NCI-H2196 treated with DMSO at 0.1 percent for 48 hours (cell line): ENCODE results near the gene SMAD2.
A peak's percentile ranks its signal among the peaks of the same experiment; 100 is the strongest.
"Not testable (repeated sequence)": the region's sequence is repeated elsewhere in the genome, so short reads cannot be mapped to it uniquely, and the experiment has no call there.

Source experiments
- DNase-seq: peaks from one replicate; lab custom pipeline; 2025; ENCODE audit not compliant: unreplicated experiment; lab: John Stamatoyannopoulos, UW

SMAD2 gene

DNA sequence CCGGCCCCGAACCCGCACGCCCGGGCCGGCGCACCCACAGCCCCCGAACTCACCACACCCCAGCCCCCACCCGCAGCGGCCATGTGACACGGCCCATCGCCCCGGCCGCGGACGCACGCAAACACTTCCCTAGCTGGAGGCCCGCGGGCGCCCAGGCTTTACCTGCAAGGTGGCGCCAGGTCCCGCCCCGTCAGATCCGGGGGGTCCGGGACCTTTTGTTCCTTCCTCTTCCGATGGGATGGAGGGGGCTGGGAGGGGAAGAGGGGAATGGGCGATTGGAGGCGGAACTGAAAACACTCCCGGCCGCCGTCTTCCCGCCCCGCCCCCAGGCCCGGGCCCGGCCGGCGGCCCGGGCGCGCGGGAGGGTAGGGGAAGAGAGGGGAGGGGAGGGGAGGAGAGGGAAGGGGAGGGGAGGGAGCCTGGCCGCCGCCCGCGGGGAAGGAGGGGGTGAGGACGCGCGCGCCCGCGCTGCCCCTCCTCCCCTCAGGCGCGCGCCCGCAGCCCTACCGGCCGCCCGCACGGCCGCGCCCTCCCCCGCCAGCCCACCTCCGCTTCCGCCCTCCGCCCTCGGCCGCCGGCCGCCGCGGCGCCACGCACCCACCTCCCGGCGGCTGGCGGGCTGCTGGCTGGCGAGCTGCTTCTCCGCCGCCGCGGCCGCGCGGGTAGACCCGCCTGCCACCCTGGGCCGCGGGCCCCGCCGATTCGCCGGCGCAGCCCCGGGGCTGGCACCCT is at the start of gene SMAD2:
TSS of gene SMAD2 (minus strand) at position 461 of the 732 bp plus-strand sequence. CDS start 33,903 bp downstream, outside the sequence.
- DNase-seq = peak; percentile 80

- DNase-seq = no peak
Observed at GRCh38 chr18:47979611-47980200, 49.2 kb upstream of the SMAD2 start.

DNA sequence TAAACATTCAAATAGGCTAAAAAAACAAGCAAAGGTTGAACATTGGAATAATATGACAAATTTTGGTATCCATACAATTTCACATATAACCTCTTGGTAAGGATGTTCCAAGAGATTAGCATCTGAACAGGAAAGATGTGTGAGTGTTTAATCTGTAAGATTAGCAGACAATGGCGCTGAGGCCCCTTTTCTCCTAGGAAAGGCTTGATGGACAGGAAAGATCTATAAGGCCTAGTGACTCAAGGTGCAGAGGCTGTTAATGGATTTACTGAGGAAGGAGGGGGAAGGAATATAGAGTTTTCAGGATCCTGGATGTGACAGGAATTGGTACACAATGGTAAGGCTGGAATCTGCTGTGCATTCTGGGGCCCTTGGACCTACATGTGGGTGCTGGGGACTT is 48.1 kb upstream of the SMAD2 start:
- no peak for DNase-seq

DNA sequence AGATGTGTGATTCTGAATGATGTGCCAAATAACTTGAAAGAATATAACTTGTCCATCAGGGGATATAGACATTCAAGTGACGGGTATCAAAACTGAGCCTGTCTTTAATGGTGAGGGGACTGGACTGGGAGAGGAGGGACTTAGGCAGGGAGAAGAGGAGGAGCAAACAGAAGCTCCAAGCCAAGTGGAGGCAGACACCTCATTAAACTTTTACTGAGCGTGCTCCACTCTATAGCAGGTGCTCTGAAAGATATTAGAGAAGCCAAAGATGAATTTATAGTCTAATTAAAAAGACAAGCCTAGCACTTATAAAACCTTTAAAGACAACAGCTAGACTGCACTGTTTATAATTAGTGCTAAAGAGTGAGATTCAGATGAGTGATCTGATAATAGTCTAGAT is 47.7 kb upstream of the SMAD2 start:
- no peak for DNase-seq

GRCh38 chr18:47975701-47976100 is 45.2 kb upstream of the SMAD2 start:
- no peak for DNase-seq

- no peak for DNase-seq
Observed at GRCh38 chr18:47975105-47975504, 44.6 kb upstream of the SMAD2 start.

- no peak for DNase-seq
Observed at GRCh38 chr18:47970664-47971531, 40.4 kb upstream of the SMAD2 start.

DNA sequence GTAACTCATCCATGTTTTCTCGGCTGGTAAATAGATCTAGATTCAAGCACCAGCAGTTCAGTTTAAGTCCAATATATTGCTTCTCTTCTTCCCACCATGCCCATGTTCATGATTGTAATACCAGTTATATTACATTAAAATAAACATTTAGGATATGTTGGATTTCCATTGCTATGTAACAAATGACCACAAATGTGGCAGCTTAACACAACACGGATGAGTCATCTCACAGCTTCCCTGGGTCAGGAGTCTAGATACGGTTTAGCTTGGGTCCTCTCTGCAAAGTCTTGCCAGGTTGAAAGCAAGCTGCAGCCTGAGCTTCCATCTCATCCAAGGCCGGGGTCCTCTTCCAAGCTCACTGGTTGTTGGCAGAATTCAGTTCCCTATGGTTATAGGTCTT is 39.4 kb upstream of the SMAD2 start:
- no peak for DNase-seq

GRCh38 chr18:47968721-47969120 is 38.3 kb upstream of the SMAD2 start:
- DNase-seq = no peak

- DNase-seq = no peak
Observed at GRCh38 chr18:47968006-47968676, 37.7 kb upstream of the SMAD2 start.

DNA sequence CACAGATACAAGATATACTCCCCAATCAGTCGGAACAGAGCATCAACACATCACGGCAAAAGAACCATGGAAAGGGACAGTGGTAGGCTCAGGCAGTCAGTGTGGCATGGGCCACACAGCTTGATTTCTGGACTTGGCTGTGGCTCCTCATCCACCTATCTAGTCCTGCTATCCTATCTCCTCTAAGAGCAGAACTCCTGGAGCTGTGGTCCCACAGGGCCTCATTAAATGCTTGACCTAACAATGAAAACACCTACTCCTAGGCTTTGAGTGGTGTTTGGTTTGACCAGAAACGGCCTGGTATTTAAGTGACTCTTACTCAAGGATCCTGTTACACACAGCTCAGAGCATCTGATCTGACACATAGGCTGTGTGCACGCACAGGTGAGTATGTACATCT is 33.6 kb upstream of the SMAD2 start:
- DNase-seq = peak; percentile 48

DNA sequence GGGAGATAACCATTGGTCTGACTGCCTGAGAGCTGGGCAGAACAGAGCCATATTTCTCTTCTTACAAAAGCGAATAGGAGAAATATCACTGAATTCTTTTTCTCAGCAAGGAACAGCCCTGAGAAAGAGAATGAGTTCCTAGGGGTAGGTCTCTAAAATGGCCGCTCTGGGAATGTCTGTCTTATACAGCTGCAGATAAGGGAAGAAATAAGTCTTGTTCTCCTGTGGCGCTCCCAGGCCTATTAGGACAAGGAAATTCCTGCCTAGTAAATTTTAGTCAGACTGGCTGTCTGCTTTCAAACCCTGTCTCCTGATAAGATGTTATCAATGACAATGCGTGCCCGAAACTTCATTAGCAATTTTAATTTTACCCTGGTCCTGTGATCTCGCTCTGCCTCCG is 30.5 kb upstream of the SMAD2 start:
- not testable (repeated sequence) for DNase-seq

- DNase-seq = no peak
Observed at GRCh38 chr18:47953471-47953931, 23.0 kb upstream of the SMAD2 start.

GRCh38 chr18:47950511-47950910 is 20.1 kb upstream of the SMAD2 start:
- no peak for DNase-seq

GRCh38 chr18:47949202-47949601 is 18.7 kb upstream of the SMAD2 start:
- DNase-seq = no peak

DNA sequence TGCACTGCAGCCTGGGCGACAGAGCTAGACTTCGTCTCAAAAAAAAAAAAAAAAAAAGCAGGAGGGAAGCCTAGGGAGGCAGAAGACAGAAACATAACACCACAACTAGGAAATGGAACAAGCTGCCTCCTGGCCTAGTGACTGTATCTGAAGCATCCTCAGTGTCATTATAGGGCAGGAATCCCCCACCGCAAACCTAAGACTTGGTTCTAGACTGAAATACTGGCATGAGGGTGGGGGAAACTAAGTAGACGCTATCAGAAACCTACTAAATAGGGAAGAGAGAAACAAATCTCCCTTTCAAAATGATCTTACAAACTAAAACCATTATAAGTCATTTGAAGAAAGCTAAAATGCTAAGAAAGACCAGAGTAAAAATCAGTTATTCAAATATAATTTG is 16.4 kb upstream of the SMAD2 start:
- DNase-seq = no peak

DNA sequence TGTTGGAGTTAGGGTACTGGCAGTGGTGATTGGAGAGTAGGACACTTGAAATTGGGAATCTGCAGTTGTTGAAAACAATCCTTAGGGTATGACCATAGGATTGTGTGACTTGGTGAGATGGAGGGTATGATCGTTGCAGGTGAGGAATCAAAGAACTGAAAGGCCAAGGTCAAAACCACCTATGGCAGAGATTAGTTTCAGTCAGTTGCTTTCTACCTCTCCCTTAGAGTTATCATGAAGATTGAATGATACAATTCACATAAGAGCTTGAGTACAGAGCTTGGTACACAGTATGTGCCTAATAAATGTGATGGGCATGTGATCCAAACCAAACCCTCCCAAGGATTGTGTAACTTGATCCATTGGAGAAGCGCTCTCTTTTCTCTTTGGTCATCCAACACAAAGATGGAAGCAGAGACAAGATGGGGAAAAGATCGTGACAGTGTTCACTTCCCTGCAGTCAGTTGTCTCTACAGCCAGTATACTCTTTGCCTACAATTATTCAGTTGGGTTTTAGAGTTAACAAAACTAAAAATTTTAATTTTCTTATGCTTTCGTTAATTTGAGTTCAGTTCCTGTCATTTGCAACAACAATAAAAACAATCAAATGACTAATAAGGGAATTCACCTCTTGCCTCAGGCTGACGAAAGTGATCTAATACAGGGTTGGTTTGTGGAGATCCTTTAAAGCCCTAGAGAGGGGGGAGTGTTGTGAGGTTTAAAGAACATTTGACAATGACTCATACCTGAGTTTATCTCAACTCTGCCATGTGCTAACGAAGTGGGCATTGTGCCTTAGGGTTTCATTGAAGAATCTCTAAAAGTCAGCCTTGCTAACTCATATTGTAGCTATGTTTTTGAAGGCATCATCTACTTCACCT is 14.8 kb upstream of the SMAD2 start:
- no peak for DNase-seq

GRCh38 chr18:47936952-47937351 is 6.5 kb upstream of the SMAD2 start:
- DNase-seq = no peak

- DNase-seq = no peak
Observed at GRCh38 chr18:47935321-47936055, 5.0 kb upstream of the SMAD2 start.

- no peak for DNase-seq
Observed at GRCh38 chr18:47932603-47933002, 2.1 kb upstream of the SMAD2 start.
